Bronchial epithelial cell (primary cell): ENCODE results near the gene YBEY. TPM values are rescaled to one million over a fixed set of nuclear protein-coding genes. Genes with fewer than 3 reads are reported as not detected.
A peak's percentile ranks its signal among the peaks of the same experiment; 100 is the strongest.

Experiments
- DNase-seq: peaks from one replicate; pipeline ENCODE4 v3.0.0-alpha.2; 2010; ENCODE audit warnings: low read depth
- FAIRE-seq: peaks from 2 replicates; lab custom pipeline; 2011; peaks lifted over from hg19 to GRCh38; lab: Jason Lieb, UNC
- H3K27me3 ChIP-seq: 2 replicates; pipeline ENCODE4 v1.5.1; 2011; ENCODE audit warnings: low read length; ENCODE audit not compliant: control insufficient read depth, insufficient read depth
- H3K36me3 ChIP-seq: 2 replicates; pipeline ENCODE4 v1.5.1; 2011; ENCODE audit warnings: low read length; ENCODE audit not compliant: control insufficient read depth, insufficient read depth
- H3K4me3 ChIP-seq: 2 replicates; pipeline ENCODE4 v1.5.1; 2011; ENCODE audit warnings: mild to moderate bottlenecking, low read depth, low read length, control low read depth
- CTCF ChIP-seq: IDR thresholded peaks from 2 replicates; pipeline ENCODE4 v1.5.1; 2011; ENCODE audit warnings: mild to moderate bottlenecking, moderate library complexity, low read length, control low read depth, inconsistent platforms; ENCODE audit not compliant: insufficient read depth, severe bottlenecking
- total RNA-seq: library from RNA; depleted of rRNA; stranded (reverse); fragments of >200 nt; gene quantifications from 2 replicates; pipeline ENCODE4 v1.2.1, GENCODE V29; 2014

The YBEY gene
- total RNA-seq, 1 donor from 2014 or later = 17.4 TPM

- FAIRE-seq (no peak), DNase-seq (no peak)
- Histone ChIP-seq H3K4me3 (no peak overlapping the region), H3K27me3 (no peaks in the 10 kb centered on the region), H3K36me3 (peaks cover 4% of the 10 kb centered on the region)
- TF ChIP-seq CTCF = no peak
Measured at GRCh38 chr21:46295996-46296752, 10.0 kb downstream of the YBEY start.

- no peak for TF ChIP-seq CTCF
- no peak for FAIRE-seq
- peak overlapping the region; percentile 38 for H3K4me3 ChIP-seq
- no peaks in the 10 kb centered on the region for H3K27me3 ChIP-seq
- DNase-seq = peak; percentile 39
- peaks cover 3% of the 10 kb centered on the region for H3K36me3 ChIP-seq
Measured at GRCh38 chr21:46297338-46298271, 11.5 kb downstream of the YBEY start.

GRCh38 chr21:46299167-46299566 lies 13.0 kb downstream of the YBEY start:
- DNase-seq (no peak), FAIRE-seq (no peak)
- Histone ChIP-seq H3K27me3 (no peaks in the 10 kb centered on the region), H3K36me3 (peaks cover 3% of the 10 kb centered on the region), H3K4me3 (no peak overlapping the region)
- no peak for TF ChIP-seq CTCF

- DNase-seq (no peak), FAIRE-seq (no peak)
- Histone ChIP-seq H3K27me3 (no peaks in the 10 kb centered on the region), H3K4me3 (no peak overlapping the region), H3K36me3 (peaks cover 3% of the 10 kb centered on the region)
- TF ChIP-seq CTCF = no peak
Measured at GRCh38 chr21:46301759-46302158, 15.6 kb downstream of the YBEY start.

- DNase-seq (no peak), FAIRE-seq (no peak)
- TF ChIP-seq CTCF = no peak
- Histone ChIP-seq H3K4me3 (no peak overlapping the region), H3K36me3 (peaks cover 3% of the 10 kb centered on the region), H3K27me3 (no peaks in the 10 kb centered on the region)
Measured at GRCh38 chr21:46304437-46304836, 18.3 kb downstream of the YBEY start.
